Esophagus muscularis mucosa (tissue), 3 donors: ENCODE data around the gene VCL.

Experiments used
- POLR2AphosphoS5 ChIP-seq, 2 donors: sonication (generic); formaldehyde crosslinking; IDR thresholded peaks; one replicate each; pipeline ENCODE4 v1.6.1; 2017; ENCODE audit warnings: antibody characterized with exemption in 2 of 2
- TF ChIP-seq, protein P1 (sequence below), 3 experiments: fragments of 200-600 bp in 2 of 3; fragments of 450-650 bp in 1 of 3; sonication (generic) in 2 of 3; IDR thresholded peaks; one replicate each; pipeline ENCODE4 v1.5.1; 2017 to 2019; ENCODE audit warnings: antibody characterized with exemption in 3 of 3, mild to moderate bottlenecking in 2 of 3, moderate library complexity in 1 of 3

DNA sequence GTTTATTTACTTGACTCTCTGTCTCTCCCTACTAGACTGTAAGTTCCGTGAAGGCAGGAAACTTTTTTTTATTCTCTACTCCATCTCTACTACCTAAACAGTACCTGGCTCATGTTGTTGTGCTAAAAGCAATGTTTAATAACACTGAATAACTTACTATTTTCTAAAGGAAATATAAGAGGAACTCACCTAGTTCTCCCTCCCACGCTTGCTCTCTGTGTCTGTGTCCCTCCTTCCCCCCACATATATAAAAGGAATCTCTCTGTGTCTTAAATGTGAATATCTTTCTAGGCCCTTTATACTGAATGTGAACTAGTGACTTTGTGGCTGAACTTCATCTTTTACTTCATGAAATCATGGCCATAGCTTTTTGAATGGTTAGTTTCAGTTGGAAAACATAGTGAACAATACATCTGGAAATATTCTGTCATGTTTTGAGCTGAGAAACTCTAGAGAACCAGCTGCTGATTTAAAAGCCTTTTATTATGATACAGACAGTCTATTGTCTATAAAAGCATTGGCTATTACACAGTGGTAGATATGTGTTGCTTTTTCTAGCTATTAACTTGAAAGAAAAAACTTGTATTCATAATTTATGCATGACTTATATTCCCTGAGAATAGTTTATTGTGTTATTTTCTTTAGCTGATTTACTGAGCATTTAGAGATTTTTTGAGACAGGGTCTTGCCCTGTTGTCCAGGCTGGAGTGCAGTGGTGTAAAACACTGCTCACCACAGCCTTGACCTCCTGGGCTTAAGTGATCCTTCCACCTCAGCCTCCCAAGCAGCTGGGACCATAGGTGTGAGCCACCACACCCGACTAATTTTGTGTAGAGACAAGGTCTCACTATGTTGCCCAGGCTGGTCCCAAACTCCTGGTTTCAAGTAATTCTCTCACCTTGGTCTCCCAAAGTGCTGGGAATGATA is 42.5 kb downstream of the VCL start:
- TF ChIP-seq, protein P1, sequence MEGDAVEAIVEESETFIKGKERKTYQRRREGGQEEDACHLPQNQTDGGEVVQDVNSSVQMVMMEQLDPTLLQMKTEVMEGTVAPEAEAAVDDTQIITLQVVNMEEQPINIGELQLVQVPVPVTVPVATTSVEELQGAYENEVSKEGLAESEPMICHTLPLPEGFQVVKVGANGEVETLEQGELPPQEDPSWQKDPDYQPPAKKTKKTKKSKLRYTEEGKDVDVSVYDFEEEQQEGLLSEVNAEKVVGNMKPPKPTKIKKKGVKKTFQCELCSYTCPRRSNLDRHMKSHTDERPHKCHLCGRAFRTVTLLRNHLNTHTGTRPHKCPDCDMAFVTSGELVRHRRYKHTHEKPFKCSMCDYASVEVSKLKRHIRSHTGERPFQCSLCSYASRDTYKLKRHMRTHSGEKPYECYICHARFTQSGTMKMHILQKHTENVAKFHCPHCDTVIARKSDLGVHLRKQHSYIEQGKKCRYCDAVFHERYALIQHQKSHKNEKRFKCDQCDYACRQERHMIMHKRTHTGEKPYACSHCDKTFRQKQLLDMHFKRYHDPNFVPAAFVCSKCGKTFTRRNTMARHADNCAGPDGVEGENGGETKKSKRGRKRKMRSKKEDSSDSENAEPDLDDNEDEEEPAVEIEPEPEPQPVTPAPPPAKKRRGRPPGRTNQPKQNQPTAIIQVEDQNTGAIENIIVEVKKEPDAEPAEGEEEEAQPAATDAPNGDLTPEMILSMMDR (IDR thresholded peaks at IDR 0.05): no peak
- no peak for TF ChIP-seq POLR2AphosphoS5 (IDR thresholded peaks at IDR 0.05)
